Type B pancreatic cell (in vitro differentiated cells): ENCODE results near the gene TIAM1. TPM values are rescaled to one million over a fixed set of nuclear protein-coding genes. Genes with fewer than 3 reads are reported as not detected.
A peak's percentile ranks its signal among the peaks of the same experiment; 100 is the strongest.

Experiments
- DNase-seq: peaks from one replicate; pipeline ENCODE4 v3.0.0; 2021; ENCODE audit warnings: mixed read lengths; ENCODE audit not compliant: unreplicated experiment; ENCODE audit errors: extremely low spot score
- H3K27ac Mint-ChIP-seq: 2 replicates; pipeline ENCODE4 v1.8.0; 2021; ENCODE audit warnings: mild to moderate bottlenecking, mixed read lengths
- H3K27me3 Mint-ChIP-seq: 2 replicates; pipeline ENCODE4 v1.8.0; 2021; ENCODE audit warnings: mixed read lengths
- H3K36me3 Mint-ChIP-seq: 2 replicates; pipeline ENCODE4 v1.8.0; 2021; ENCODE audit warnings: mixed read lengths
- H3K4me1 Mint-ChIP-seq: one replicate; pipeline ENCODE4 v1.8.0; 2021; ENCODE audit warnings: mixed read lengths; ENCODE audit not compliant: unreplicated experiment
- H3K4me3 Mint-ChIP-seq: 2 replicates; pipeline ENCODE4 v1.8.0; 2021; ENCODE audit warnings: mild to moderate bottlenecking, mixed read lengths
- H3K9me3 Mint-ChIP-seq: 2 replicates; pipeline ENCODE4 v1.8.0; 2021; ENCODE audit warnings: mixed read lengths
- CTCF ChIP-seq: fragments of 200-600 bp; sonication (generic); conservative IDR thresholded peaks from 2 replicates; pipeline ENCODE4 v1.5.0; 2021; ENCODE audit warnings: antibody characterized with exemption, mild to moderate bottlenecking
- total RNA-seq: library from RNA; stranded (reverse); gene quantifications from 2 replicates; pipeline ENCODE4 v1.2.1, GENCODE V29; 2021; ENCODE audit warnings: low replicate concordance

The TIAM1 gene
- total RNA-seq, 1 donor from 2014 or later = 49.3 TPM

- peak; percentile 76 for DNase-seq
- Mint-ChIP-seq H3K27me3 (peaks cover 11% of the 10 kb centered on the region), H3K27ac (no peak overlapping the region), H3K4me1 (no peaks in the 10 kb centered on the region), H3K9me3 (no peaks in the 10 kb centered on the region), H3K36me3 (no peaks in the 10 kb centered on the region), H3K4me3 (no peak overlapping the region)
- TF ChIP-seq CTCF = peak; percentile 93
Observed at GRCh38 chr21:31098576-31099005, 245.5 kb downstream of the TIAM1 start.

- H3K9me3 Mint-ChIP-seq = no peaks in the 10 kb centered on the region
- no peaks in the 10 kb centered on the region for H3K27me3 Mint-ChIP-seq
- no peak for TF ChIP-seq CTCF
- no peak overlapping the region for H3K4me3 Mint-ChIP-seq
- no peaks in the 10 kb centered on the region for H3K36me3 Mint-ChIP-seq
- no peak for DNase-seq
- H3K4me1 Mint-ChIP-seq = no peaks in the 10 kb centered on the region
- no peak overlapping the region for H3K27ac Mint-ChIP-seq
Observed at GRCh38 chr21:31092832-31093625, 251.0 kb downstream of the TIAM1 start.

- no peak overlapping the region for H3K4me3 Mint-ChIP-seq
- no peaks in the 10 kb centered on the region for H3K4me1 Mint-ChIP-seq
- no peak for DNase-seq
Observed at GRCh38 chr21:31090376-31090775, 253.7 kb downstream of the TIAM1 start.

GRCh38 chr21:31088474-31088751 is 255.6 kb downstream of the TIAM1 start:
- H3K27me3 Mint-ChIP-seq = no peaks in the 10 kb centered on the region
- no peak overlapping the region for H3K4me3 Mint-ChIP-seq
- no peaks in the 10 kb centered on the region for H3K36me3 Mint-ChIP-seq
- H3K27ac Mint-ChIP-seq = no peak overlapping the region
- no peaks in the 10 kb centered on the region for H3K9me3 Mint-ChIP-seq
- no peak for DNase-seq
- no peaks in the 10 kb centered on the region for H3K4me1 Mint-ChIP-seq
- TF ChIP-seq CTCF = no peak

More at GRCh38 chr21:31090376-31090775, 253.7 kb downstream of the TIAM1 start:
- no peak for TF ChIP-seq CTCF
- H3K27ac Mint-ChIP-seq = no peak overlapping the region
- no peaks in the 10 kb centered on the region for H3K36me3 Mint-ChIP-seq
- H3K27me3 Mint-ChIP-seq = no peaks in the 10 kb centered on the region
- H3K9me3 Mint-ChIP-seq = no peaks in the 10 kb centered on the region

GRCh38 chr21:31087639-31088473 is 256.2 kb downstream of the TIAM1 start:
- no peak for TF ChIP-seq CTCF
- Mint-ChIP-seq H3K4me3 (no peak overlapping the region), H3K27ac (no peak overlapping the region), H3K27me3 (no peaks in the 10 kb centered on the region), H3K36me3 (no peaks in the 10 kb centered on the region), H3K9me3 (no peaks in the 10 kb centered on the region), H3K4me1 (no peaks in the 10 kb centered on the region)
- no peak for DNase-seq
